HepG2 (cell line): ENCODE results near the gene HES1. TPM values are rescaled to one million over a fixed set of nuclear protein-coding genes. Genes with fewer than 3 reads are reported as not detected.

Experiments used
- ELF4 ChIP-seq: sonication (generic); formaldehyde crosslinking; IDR thresholded peaks from 2 replicates; pipeline ENCODE4 v1.5.0; 2020; ENCODE audit warnings: missing genetic modification reagents, mild to moderate bottlenecking, moderate library complexity, borderline replicate concordance
- ESRRA ChIP-seq: sonication (generic); formaldehyde crosslinking; IDR thresholded peaks from 2 replicates; pipeline ENCODE4 v1.5.1; 2020; ENCODE audit warnings: mild to moderate bottlenecking, low read depth, missing genetic modification reagents
- GATAD2A ChIP-seq: IDR thresholded peaks from 2 replicates; pipeline ENCODE4 v1.6.1; 2016
- HDAC1 ChIP-seq: sonication (generic); formaldehyde crosslinking; IDR thresholded peaks from 2 replicates; pipeline ENCODE4 v1.5.1; 2020; ENCODE audit warnings: mild to moderate bottlenecking, missing genetic modification reagents
- HES4 ChIP-seq: sonication (generic); formaldehyde crosslinking; IDR thresholded peaks from 2 replicates; pipeline ENCODE4 v1.9.0; 2021; ENCODE audit warnings: mild to moderate bottlenecking, missing genetic modification reagents, borderline replicate concordance
- HNF4G ChIP-seq, 2 experiments: sonication (generic) in 1 of 2; formaldehyde crosslinking in 1 of 2; IDR thresholded peaks; 2 replicates each; pipeline versions ENCODE4 v1.4.0 to v1.6.1; 2011 to 2020; ENCODE audit warnings: borderline replicate concordance in 2 of 2, low read depth in 2 of 2, mild to moderate bottlenecking in 2 of 2, low read length in 1 of 2, missing genetic modification reagents in 1 of 2, moderate library complexity in 1 of 2
- KDM5A ChIP-seq: fragments of 200-600 bp; sonication (generic); IDR thresholded peaks from 2 replicates; pipeline ENCODE4 v1.7.0; 2018; ENCODE audit warnings: antibody characterized with exemption, mild to moderate bottlenecking, low read length, borderline replicate concordance
- MIER3 ChIP-seq: IDR thresholded peaks from 2 replicates; pipeline ENCODE4 v1.6.1; 2016; ENCODE audit warnings: missing compliant biosample characterization, borderline replicate concordance
- NCOA2 ChIP-seq: sonication (generic); formaldehyde crosslinking; IDR thresholded peaks from 2 replicates; pipeline ENCODE4 v1.8.0; 2022; ENCODE audit warnings: inconsistent platforms
- NFYC ChIP-seq: IDR thresholded peaks from 2 replicates; pipeline ENCODE4 v1.6.1; 2016; ENCODE audit warnings: missing genetic modification reagents, missing compliant biosample characterization
- NKX3-1 ChIP-seq: sonication (generic); formaldehyde crosslinking; IDR thresholded peaks from 2 replicates; pipeline ENCODE4 v1.5.0; 2020; ENCODE audit warnings: missing genetic modification reagents
- RARG ChIP-seq: sonication (generic); formaldehyde crosslinking; IDR thresholded peaks from 2 replicates; pipeline ENCODE4 v1.4.0; 2020; ENCODE audit warnings: low read depth, mild to moderate bottlenecking, missing genetic modification reagents
- RBM39 ChIP-seq: fragments of 200-400 bp; formaldehyde crosslinking; IDR thresholded peaks from one replicate; pipeline ENCODE4 v1.6.1; 2018; ENCODE audit warnings: antibody characterized with exemption, mild to moderate bottlenecking, low read depth, low read length; ENCODE audit not compliant: poor library complexity, severe bottlenecking
- SAFB2 ChIP-seq: sonication (generic); formaldehyde crosslinking; IDR thresholded peaks from 2 replicates; pipeline ENCODE4 v1.5.1; 2020; ENCODE audit warnings: missing genetic modification reagents, low read depth, mild to moderate bottlenecking, borderline replicate concordance
- SRSF1 ChIP-seq: fragments of 200-400 bp; formaldehyde crosslinking; optimal IDR thresholded peaks from 2 replicates; pipeline ENCODE3; 2017; ENCODE audit warnings: mild to moderate bottlenecking, low read depth, low read length, moderate library complexity
- ZNF331 ChIP-seq: sonication (generic); formaldehyde crosslinking; IDR thresholded peaks from 2 replicates; pipeline ENCODE4 v1.4.0; 2020; ENCODE audit warnings: missing genetic modification reagents
- ZNF407 ChIP-seq: sonication (generic); formaldehyde crosslinking; IDR thresholded peaks from one replicate; pipeline ENCODE4 v1.5.1; 2020; ENCODE audit warnings: mild to moderate bottlenecking, missing genetic modification reagents; ENCODE audit errors: not compliant biosample characterization
- ZNF766 ChIP-seq: sonication (generic); formaldehyde crosslinking; IDR thresholded peaks from 2 replicates; pipeline ENCODE4 v1.5.0; 2020; ENCODE audit warnings: missing genetic modification reagents, borderline replicate concordance
- polyA plus RNA-seq, 8 experiments: library from polyadenylated mRNA; depleted of rRNA in 3 of 8; stranded (reverse) in 7 of 8; unstranded in 1 of 8; fragments of >200 nt; fragmentation: Illumina TruSeq in 4 of 8; extraction: Trizol in 4 of 8; gene quantifications; 2 replicates each; pipeline versions ENCODE4 v1.2.1 to v1.2.3, GENCODE V29; 2011 to 2016; ENCODE audit warnings: low read depth in 4 of 8, missing spikeins in 1 of 8, mixed read lengths in 1 of 8; ENCODE audit not compliant: insufficient read depth in 1 of 8
- total RNA-seq, 5 experiments: library from RNA; depleted of rRNA; stranded (reverse); fragments of >200 nt; fragmentation: Illumina TruSeq; extraction: Trizol; gene quantifications; 2 replicates each; pipeline ENCODE4 v1.2.3, GENCODE V29; 2016; ENCODE audit warnings: low read depth in 1 of 5
- TF ChIP-seq, protein P1 (sequence below): IDR thresholded peaks from 2 replicates; pipeline ENCODE4 v1.6.1; 2016; ENCODE audit warnings: missing compliant biosample characterization, missing genetic modification reagents, borderline replicate concordance
- TF ChIP-seq, protein P2 (sequence below): IDR thresholded peaks from 2 replicates; pipeline ENCODE4 v1.6.1; 2016; ENCODE audit warnings: low read depth

Gene HES1
- total and polyA plus RNA-seq, 2 of the 13 experiments (the other 11 are each of a cell fraction or from before 2014, with no cell fraction given), result 15.4 to 19.8 TPM

- TF ChIP-seq NCOA2 (CRISPR knock-in tag) (no peak), SAFB2 (CRISPR knock-in tag) (no peak), RBM39 (no peak), KDM5A (no peak), ZNF331 (CRISPR knock-in tag) (0 out of 2 replicates have a peak, but pooled peaks have one; percentile 12), GATAD2A (peak; percentile 32; the same call in 1 of the 2 replicates), HNF4G (IDR thresholded peaks at IDR 0.05; ENCODE audit: borderline replicate concordance, low read depth, low read length) (peak; percentile 20; the same call in 1 of the 2 replicates), HNF4G (CRISPR knock-in tag; IDR thresholded peaks at IDR 0.05; ENCODE audit: borderline replicate concordance, low read depth) (no peak), HDAC1 (CRISPR knock-in tag) (peak; percentile 19; the same call in 1 of the 2 replicates), MIER3 (CRISPR knock-in tag) (no peak), NFYC (no peak), RARG (CRISPR knock-in tag) (no peak), HES4 (no peak), NKX3-1 (CRISPR knock-in tag) (no peak), SRSF1 (no peak), ZNF407 (CRISPR knock-in tag) (no peak), ESRRA (CRISPR knock-in tag) (peak; percentile 81; the same call in 1 of the 2 replicates), ZNF766 (CRISPR knock-in tag) (no peak), ELF4 (CRISPR knock-in tag) (no peak)
- TF ChIP-seq, protein P1, sequence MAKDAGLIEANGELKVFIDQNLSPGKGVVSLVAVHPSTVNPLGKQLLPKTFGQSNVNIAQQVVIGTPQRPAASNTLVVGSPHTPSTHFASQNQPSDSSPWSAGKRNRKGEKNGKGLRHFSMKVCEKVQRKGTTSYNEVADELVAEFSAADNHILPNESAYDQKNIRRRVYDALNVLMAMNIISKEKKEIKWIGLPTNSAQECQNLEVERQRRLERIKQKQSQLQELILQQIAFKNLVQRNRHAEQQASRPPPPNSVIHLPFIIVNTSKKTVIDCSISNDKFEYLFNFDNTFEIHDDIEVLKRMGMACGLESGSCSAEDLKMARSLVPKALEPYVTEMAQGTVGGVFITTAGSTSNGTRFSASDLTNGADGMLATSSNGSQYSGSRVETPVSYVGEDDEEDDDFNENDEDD (CRISPR knock-in tag), result no peak
- TF ChIP-seq, protein P2, sequence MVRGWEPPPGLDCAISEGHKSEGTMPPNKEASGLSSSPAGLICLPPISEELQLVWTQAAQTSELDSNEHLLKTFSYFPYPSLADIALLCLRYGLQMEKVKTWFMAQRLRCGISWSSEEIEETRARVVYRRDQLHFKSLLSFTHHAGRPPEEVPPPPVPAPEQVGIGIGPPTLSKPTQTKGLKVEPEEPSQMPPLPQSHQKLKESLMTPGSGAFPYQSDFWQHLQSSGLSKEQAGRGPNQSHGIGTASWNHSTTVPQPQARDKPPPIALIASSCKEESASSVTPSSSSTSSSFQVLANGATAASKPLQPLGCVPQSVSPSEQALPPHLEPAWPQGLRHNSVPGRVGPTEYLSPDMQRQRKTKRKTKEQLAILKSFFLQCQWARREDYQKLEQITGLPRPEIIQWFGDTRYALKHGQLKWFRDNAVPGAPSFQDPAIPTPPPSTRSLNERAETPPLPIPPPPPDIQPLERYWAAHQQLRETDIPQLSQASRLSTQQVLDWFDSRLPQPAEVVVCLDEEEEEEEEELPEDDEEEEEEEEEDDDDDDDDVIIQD (CRISPR knock-in tag), result no peak
These were observed 23.0 kb downstream of the HES1 start (continued) for GRCh38 chr3:194158942-194159439.
